HL-60 (cell line): Measurements from ENCODE around the gene PHPT1.
"Not testable (repeated sequence)": the region's sequence is repeated elsewhere in the genome, so short reads cannot be mapped to it uniquely, and the experiment has no call there.

ENCODE experiments used
- DNase-seq, 2 experiments: peaks; one replicate each; pipeline ENCODE4 v3.0.0-alpha.2; 2010 to 2020; ENCODE audit warnings: low read depth in 1 of 2, low spot score in 1 of 2
- H3K27ac ChIP-seq: fragments of 250-450 bp; sonication (Bioruptor Pico); replicated peaks from 2 replicates; pipeline ENCODE4 v1.5.1; 2020; ENCODE audit warnings: mild to moderate bottlenecking, moderate library complexity
- H3K27me3 ChIP-seq: fragments of 250-450 bp; sonication (Bioruptor Pico); 2 replicates; pipeline ENCODE4 v1.5.1; 2021; ENCODE audit warnings: mild to moderate bottlenecking, moderate library complexity; ENCODE audit not compliant: insufficient read depth, poor library complexity, severe bottlenecking
- H3K4me3 ChIP-seq: replicated peaks from 2 replicates; pipeline ENCODE4 v1.5.1; 2011; ENCODE audit warnings: mild to moderate bottlenecking, control low read depth, low read length; ENCODE audit not compliant: insufficient read depth
- CTCF ChIP-seq: IDR thresholded peaks from one replicate; pipeline ENCODE4 v1.5.1; 2011; ENCODE audit warnings: low read length, control low read depth, inconsistent platforms; ENCODE audit not compliant: insufficient read depth
- GABPA ChIP-seq: IDR thresholded peaks from 2 replicates; pipeline ENCODE4 v1.6.1; 2012; ENCODE audit warnings: low read depth
- POLR2AphosphoS5 ChIP-seq: IDR thresholded peaks from 2 replicates; pipeline ENCODE4 v1.6.1; 2012; ENCODE audit warnings: low read depth
- REST ChIP-seq: IDR thresholded peaks from 2 replicates; pipeline ENCODE4 v1.6.1; 2012; ENCODE audit warnings: low read depth; ENCODE audit not compliant: insufficient replicate concordance
- SPI1 ChIP-seq: IDR thresholded peaks from 2 replicates; pipeline ENCODE4 v1.6.1; 2012; ENCODE audit warnings: low read depth, mild to moderate bottlenecking, borderline replicate concordance

The PHPT1 gene

GRCh38 chr9:136867917-136868316 is 18.7 kb downstream of the PHPT1 start:
- no peak overlapping the region for H3K4me3 ChIP-seq
- DNase-seq: no peak
- no peak overlapping the region for H3K27ac ChIP-seq
- H3K27me3 ChIP-seq: no peaks in the 10 kb centered on the region
- TF ChIP-seq SPI1: no peak
- no peak for TF ChIP-seq CTCF
- TF ChIP-seq REST: no peak
- TF ChIP-seq POLR2AphosphoS5: no peak
- TF ChIP-seq GABPA: no peak

- Histone ChIP-seq H3K27me3 (no peaks in the 10 kb centered on the region), H3K4me3 (no peak overlapping the region), H3K27ac (no peak overlapping the region)
- no peak for TF ChIP-seq POLR2AphosphoS5
- TF ChIP-seq CTCF: no peak
- no peak for TF ChIP-seq REST
- no peak for TF ChIP-seq SPI1
- no peak for TF ChIP-seq GABPA
- DNase-seq: no peak
Observed at GRCh38 chr9:136868644-136869043, 19.4 kb downstream of the PHPT1 start.

- H3K27me3 ChIP-seq, H3K27ac ChIP-seq, DNase-seq, H3K4me3 ChIP-seq: not testable (repeated sequence)
Observed at GRCh38 chr9:136869611-136870010, 20.4 kb downstream of the PHPT1 start.

GRCh38 chr9:136875155-136875554 is 25.9 kb downstream of the PHPT1 start:
- no peak overlapping the region for H3K4me3 ChIP-seq
- TF ChIP-seq GABPA: no peak
- TF ChIP-seq SPI1: no peak
- TF ChIP-seq CTCF: no peak
- H3K27ac ChIP-seq: no peak overlapping the region
- no peaks in the 10 kb centered on the region for H3K27me3 ChIP-seq
- no peak for DNase-seq
